ENCODE results near the gene USO1.

USO1 gene

GRCh38 chr4:75860606-75861005, 136.2 kb downstream of the USO1 start:
- Histone ChIP-seq H3K9ac (ENCODE audit: low read depth, low read length) (no peak overlapping the region), H3K4me3 (ENCODE audit: low read depth in 1 of 2, low read length in 2 of 2) (no peak overlapping the region), H4K20me1 (ENCODE audit: insufficient read depth, low read length) (no peaks in the 10 kb centered on the region), H3K79me2 (ENCODE audit: insufficient read depth, low read length) (no peaks in the 10 kb centered on the region), H2AFZ (ENCODE audit: low read depth, low read length) (no peak overlapping the region), H3K4me1 (ENCODE audit: insufficient read depth, low read length) (no peaks in the 10 kb centered on the region), H3K9me3 (ENCODE audit: insufficient read depth, low read length, severe bottlenecking) (no peaks in the 10 kb centered on the region), H3K36me3 (ENCODE audit: insufficient read depth, low read length) (no peaks in the 10 kb centered on the region), H3K27me3 (ENCODE audit: insufficient read depth, low read length, poor library complexity) (no peaks in the 10 kb centered on the region), H3K27ac (ENCODE audit: low read length) (no peak overlapping the region), H3K4me2 (ENCODE audit: insufficient read depth, low read length) (no peak overlapping the region)
- DNase-seq (no peak), ATAC-seq (ENCODE audit: insufficient read depth, low read depth) (no peak)
- TF ChIP-seq CTCF (IDR thresholded peaks at IDR 0.05; ENCODE audit: borderline replicate concordance, extremely low read depth, low read length, poor library complexity, severe bottlenecking), result no peak
- TF ChIP-seq EZH2 (IDR thresholded peaks at IDR 0.05; ENCODE audit: borderline replicate concordance, low read depth, low read length, severe bottlenecking), result no peak
